Left ventricle myocardium inferior (tissue), 1 donor: ENCODE data around the gene PASK. TPM values are rescaled to one million over a fixed set of nuclear protein-coding genes. Genes with fewer than 3 reads are reported as not detected.

Experiments used
- DNase-seq: peaks from one replicate; pipeline ENCODE4 v3.0.0-alpha.2; 2020
- H3K27ac ChIP-seq: fragments of 200-600 bp; replicated peaks from 2 replicates; pipeline ENCODE4 v1.8.0; 2021
- H3K27me3 ChIP-seq: fragments of 200-600 bp; 2 replicates; pipeline ENCODE4 v1.8.0; 2021; ENCODE audit warnings: low read depth
- H3K36me3 ChIP-seq: fragments of 200-600 bp; 2 replicates; pipeline ENCODE4 v1.8.0; 2021
- H3K4me1 ChIP-seq: fragments of 200-600 bp; 2 replicates; pipeline ENCODE4 v1.8.0; 2021
- H3K4me3 ChIP-seq: fragments of 200-600 bp; 2 replicates; pipeline ENCODE4 v1.8.0; 2021; ENCODE audit warnings: mild to moderate bottlenecking, moderate library complexity
- H3K9me3 ChIP-seq: fragments of 200-600 bp; replicated peaks from 2 replicates; pipeline ENCODE4 v1.8.0; 2021
- CTCF ChIP-seq: fragments of 200-600 bp; IDR thresholded peaks from 2 replicates; pipeline ENCODE4 v1.8.0; 2021; ENCODE audit warnings: antibody characterized with exemption, mild to moderate bottlenecking, borderline replicate concordance
- intact Hi-C: fragments of 100-400 bp; cut with micrococcal nuclease; formaldehyde crosslinking; loops from one replicate; pipeline ENCODE4 v1.11.0; 2022
- total RNA-seq: library from RNA; stranded (reverse); fragmentation: NEBNext Ultra II Directional; extraction: Animal tissue kit (Norgen Biotek cat#: 25700); gene quantifications from one replicate; pipeline ENCODE4 v1.2.1, GENCODE V29; 2021
- donor health status: DM: no; HTN: yes; CAD: no; lungs with severe emphysema.

Gene PASK
- total RNA-seq, 1 donor from 2014 or later, result 3.4 TPM

GRCh38 chr2:241118737-241119505, 30.4 kb downstream of the PASK start:
- Histone ChIP-seq H3K9me3 (no peaks in the 10 kb centered on the region), H3K27me3 (no peaks in the 10 kb centered on the region), H3K4me1 (no peaks in the 10 kb centered on the region), H3K4me3 (no peak overlapping the region), H3K27ac (no peak overlapping the region), H3K36me3 (no peaks in the 10 kb centered on the region)
- no peak for DNase-seq
- TF ChIP-seq CTCF, result no peak
- intact Hi-C loops, result no loop called here

GRCh38 chr2:241116606-241117560, 32.4 kb downstream of the PASK start:
- no peak for DNase-seq

GRCh38 chr2:241115361-241115760, 33.9 kb downstream of the PASK start:
- no peak overlapping the region for H3K27ac ChIP-seq
- TF ChIP-seq CTCF, result no peak
- H3K9me3 ChIP-seq, result no peaks in the 10 kb centered on the region
- no peaks in the 10 kb centered on the region for H3K36me3 ChIP-seq
- no peaks in the 10 kb centered on the region for H3K27me3 ChIP-seq
- H3K4me1 ChIP-seq, result no peaks in the 10 kb centered on the region
- no peak for DNase-seq
- intact Hi-C loops, result no loop called here
- no peak overlapping the region for H3K4me3 ChIP-seq

More at GRCh38 chr2:241116606-241117560, 32.4 kb downstream of the PASK start:
- H3K4me1 ChIP-seq, result no peaks in the 10 kb centered on the region
- intact Hi-C loops, result no loop called here
- no peak overlapping the region for H3K4me3 ChIP-seq
- H3K27ac ChIP-seq, result no peak overlapping the region
- no peaks in the 10 kb centered on the region for H3K9me3 ChIP-seq
- no peaks in the 10 kb centered on the region for H3K27me3 ChIP-seq
- no peaks in the 10 kb centered on the region for H3K36me3 ChIP-seq
- no peak for TF ChIP-seq CTCF

- no peak for DNase-seq
- no peak for TF ChIP-seq CTCF
- Histone ChIP-seq H3K4me1 (no peaks in the 10 kb centered on the region), H3K27ac (no peak overlapping the region), H3K36me3 (no peaks in the 10 kb centered on the region), H3K4me3 (no peak overlapping the region), H3K9me3 (no peaks in the 10 kb centered on the region), H3K27me3 (no peaks in the 10 kb centered on the region)
- intact Hi-C loops, result no loop called here
These were observed 34.4 kb downstream of the PASK start for GRCh38 chr2:241114836-241115235.

GRCh38 chr2:241112592-241112991, 36.7 kb downstream of the PASK start:
- Histone ChIP-seq H3K4me1 (no peaks in the 10 kb centered on the region), H3K4me3 (no peak overlapping the region), H3K9me3 (no peaks in the 10 kb centered on the region), H3K27ac (no peak overlapping the region), H3K36me3 (no peaks in the 10 kb centered on the region), H3K27me3 (no peaks in the 10 kb centered on the region)
- intact Hi-C loops, result no loop called here
- TF ChIP-seq CTCF, result no peak
- no peak for DNase-seq
